ENCODE results near the gene TLE4.

- TF ChIP-seq CTCF (IDR thresholded peaks at IDR 0.05) = no peak
- TF ChIP-seq ZFX (IDR thresholded peaks at IDR 0.05; ENCODE audit: borderline replicate concordance) = no peak
Measured at GRCh38 chr9:79571309-79572031, at the start of gene TLE4.
